CD14-positive monocyte (primary cell): ENCODE measurements around the gene LARGE2. TPM values are rescaled to one million over a fixed set of nuclear protein-coding genes. Genes with fewer than 3 reads are reported as not detected.
A peak's percentile ranks its signal among the peaks of the same experiment; 100 is the strongest.

Experiments used
- DNase-seq, 3 donors: peaks; one replicate each; pipeline ENCODE4 v3.0.0-alpha.2; 2011 to 2022
- H2AFZ ChIP-seq: 2 replicates; pipeline ENCODE4 v1.6.0; 2012; ENCODE audit warnings: mild to moderate bottlenecking, low read depth, low read length, inconsistent platforms; ENCODE audit not compliant: insufficient read depth, poor library complexity, severe bottlenecking
- H3K27ac ChIP-seq, 2 donors: 1 replicate in 1 of 2; 2 replicates in 1 of 2; pipeline ENCODE4 v1.5.1; 2012 to 2013; ENCODE audit warnings: low read length in 2 of 2, control low read depth in 1 of 2, inconsistent platforms in 1 of 2, low read depth in 1 of 2, mild to moderate bottlenecking in 1 of 2
- H3K27me3 ChIP-seq, 2 donors: one replicate each; pipeline versions ENCODE4 v1.6.0 to v1.6.1; 2011 to 2013; ENCODE audit warnings: low read length in 2 of 2; ENCODE audit not compliant: control insufficient read depth in 2 of 2, insufficient read depth in 2 of 2
- H3K36me3 ChIP-seq, 2 donors: replicated peaks in 1 of 2; 1 replicate in 1 of 2; 2 replicates in 1 of 2; pipeline versions ENCODE4 v1.5.1 to v1.6.1; 2012 to 2013; ENCODE audit warnings: low read length in 2 of 2, control low read depth in 1 of 2, inconsistent platforms in 1 of 2, mild to moderate bottlenecking in 1 of 2; ENCODE audit not compliant: insufficient read depth in 2 of 2, control insufficient read depth in 1 of 2
- H3K4me1 ChIP-seq, 2 donors: 1 replicate in 1 of 2; 2 replicates in 1 of 2; pipeline versions ENCODE4 v1.5.1 to v1.6.1; 2012 to 2013; ENCODE audit warnings: low read length in 2 of 2, control low read depth in 1 of 2, inconsistent platforms in 1 of 2, mild to moderate bottlenecking in 1 of 2, moderate library complexity in 1 of 2; ENCODE audit not compliant: insufficient read depth in 2 of 2, control insufficient read depth in 1 of 2
- H3K4me2 ChIP-seq: replicated peaks from 2 replicates; pipeline ENCODE3; 2012; ENCODE audit warnings: low read length, moderate library complexity, mild to moderate bottlenecking; ENCODE audit not compliant: poor library complexity, severe bottlenecking; ENCODE audit errors: extremely low read depth
- H3K4me3 ChIP-seq, 3 experiments: fragments of 200-600 bp in 1 of 3; sonication (generic) in 1 of 3; replicated peaks in 1 of 3; 1 replicate in 2 of 3; 2 replicates in 1 of 3; pipeline ENCODE4 v1.5.1; 2011 to 2013; ENCODE audit warnings: low read length in 3 of 3, mild to moderate bottlenecking in 3 of 3, control low read depth in 2 of 3, low read depth in 2 of 3, inconsistent platforms in 1 of 3, moderate library complexity in 1 of 3
- H3K79me2 ChIP-seq: 2 replicates; pipeline ENCODE4 v1.6.0; 2012; ENCODE audit warnings: mild to moderate bottlenecking, control low read depth, inconsistent platforms, low read length, moderate library complexity; ENCODE audit not compliant: insufficient read depth
- H3K9ac ChIP-seq: 2 replicates; pipeline ENCODE4 v1.6.0; 2017; ENCODE audit warnings: low read length, mild to moderate bottlenecking; ENCODE audit not compliant: insufficient read depth, poor library complexity, severe bottlenecking
- H3K9me3 ChIP-seq, 2 donors: replicated peaks in 1 of 2; 1 replicate in 1 of 2; 2 replicates in 1 of 2; pipeline versions ENCODE4 v1.5.1 to v1.6.1; 2012 to 2013; ENCODE audit warnings: low read length in 2 of 2, control low read depth in 1 of 2; ENCODE audit not compliant: control insufficient read depth in 1 of 2, insufficient read depth in 1 of 2
- H4K20me1 ChIP-seq: 2 replicates; pipeline ENCODE4 v1.6.0; 2012; ENCODE audit warnings: mild to moderate bottlenecking, low read length, control low read depth, moderate library complexity; ENCODE audit not compliant: insufficient read depth
- H3K27ac Mint-ChIP-seq, 7 donors: one replicate each; pipeline ENCODE4 v1.8.0; 2020; ENCODE audit warnings: mild to moderate bottlenecking in 7 of 7, mixed read lengths in 7 of 7, moderate library complexity in 6 of 7, inconsistent platforms in 2 of 7
- H3K27me3 Mint-ChIP-seq, 3 donors: one replicate each; pipeline ENCODE4 v1.8.0; 2021 to 2022; ENCODE audit warnings: low read depth in 3 of 3, mild to moderate bottlenecking in 3 of 3, mixed read lengths in 3 of 3, moderate library complexity in 3 of 3, inconsistent platforms in 1 of 3
- H3K36me3 Mint-ChIP-seq, 2 donors: one replicate each; pipeline ENCODE4 v1.8.0; 2020; ENCODE audit warnings: mixed read lengths in 2 of 2, inconsistent platforms in 1 of 2, mild to moderate bottlenecking in 1 of 2
- H3K4me1 Mint-ChIP-seq: one replicate; pipeline ENCODE4 v1.8.0; 2020; ENCODE audit warnings: mild to moderate bottlenecking, mixed read lengths
- H3K4me3 Mint-ChIP-seq, 2 donors: one replicate each; pipeline ENCODE4 v1.8.0; 2020; ENCODE audit warnings: mild to moderate bottlenecking in 2 of 2, mixed read lengths in 2 of 2, moderate library complexity in 1 of 2
- H3K9me3 Mint-ChIP-seq, 7 donors: one replicate each; pipeline ENCODE4 v1.8.0; 2020 to 2022; ENCODE audit warnings: mixed read lengths in 7 of 7, mild to moderate bottlenecking in 6 of 7, moderate library complexity in 6 of 7, inconsistent platforms in 2 of 7
- WGBS: methylation state at CpG from one replicate; pipeline ENCODE4 v1.1.5; 2013; ENCODE audit warnings: missing lambda C conversion rate; ENCODE audit not compliant: insufficient coverage; 5-methylcytosine and 5-hydroxymethylcytosine counted together
- intact Hi-C, 2 donors: fragments of 100-400 bp; cut with micrococcal nuclease; formaldehyde crosslinking; loops; one replicate each; pipeline versions ENCODE4 v1.15.0 to v1.15.1; 2023
- polyA plus RNA-seq, 3 donors: library from polyadenylated mRNA; depleted of rRNA in 1 of 3; unstranded in 2 of 3; stranded (reverse) in 1 of 3; fragments of 300-500 nt in 2 of 3; fragments of >200 nt in 1 of 3; fragmentation: Illumina TruSeq in 2 of 3; gene quantifications; 1 replicate in 2 of 3; 2 replicates in 1 of 3; pipeline ENCODE4 v1.2.3, GENCODE V29; 2012 to 2021
- TF ChIP-seq, protein P1 (sequence below): fragments of 200-600 bp; IDR thresholded peaks from one replicate; pipeline ENCODE4 v1.8.0; 2022; ENCODE audit warnings: antibody characterized with exemption, mild to moderate bottlenecking

The LARGE2 gene
- polyA plus RNA-seq, 3 donors = 0.12 TPM; not detected in 2

- Mint-ChIP-seq H3K36me3 (no peaks in the 10 kb centered on the region), H3K4me3 (no peak overlapping the region), H3K9me3 (peaks cover 0 to 6% (median 0%) of the 10 kb centered on the region in 7 donors), H3K27ac (peak overlapping the region in 1 of 7 donors; percentile 43), H3K27me3 (peaks cover 40 to 60% (median 40%) of the 10 kb centered on the region in 3 donors), H3K4me1 (peaks cover 2% of the 10 kb centered on the region)
- intact Hi-C loops = no loop called here
- TF ChIP-seq, protein P1, sequence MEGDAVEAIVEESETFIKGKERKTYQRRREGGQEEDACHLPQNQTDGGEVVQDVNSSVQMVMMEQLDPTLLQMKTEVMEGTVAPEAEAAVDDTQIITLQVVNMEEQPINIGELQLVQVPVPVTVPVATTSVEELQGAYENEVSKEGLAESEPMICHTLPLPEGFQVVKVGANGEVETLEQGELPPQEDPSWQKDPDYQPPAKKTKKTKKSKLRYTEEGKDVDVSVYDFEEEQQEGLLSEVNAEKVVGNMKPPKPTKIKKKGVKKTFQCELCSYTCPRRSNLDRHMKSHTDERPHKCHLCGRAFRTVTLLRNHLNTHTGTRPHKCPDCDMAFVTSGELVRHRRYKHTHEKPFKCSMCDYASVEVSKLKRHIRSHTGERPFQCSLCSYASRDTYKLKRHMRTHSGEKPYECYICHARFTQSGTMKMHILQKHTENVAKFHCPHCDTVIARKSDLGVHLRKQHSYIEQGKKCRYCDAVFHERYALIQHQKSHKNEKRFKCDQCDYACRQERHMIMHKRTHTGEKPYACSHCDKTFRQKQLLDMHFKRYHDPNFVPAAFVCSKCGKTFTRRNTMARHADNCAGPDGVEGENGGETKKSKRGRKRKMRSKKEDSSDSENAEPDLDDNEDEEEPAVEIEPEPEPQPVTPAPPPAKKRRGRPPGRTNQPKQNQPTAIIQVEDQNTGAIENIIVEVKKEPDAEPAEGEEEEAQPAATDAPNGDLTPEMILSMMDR = no peak
- H3K9ac ChIP-seq = no peak overlapping the region
- H3K36me3 ChIP-seq = no peaks in the 10 kb centered on the region
- no peak overlapping the region for H3K4me3 ChIP-seq
- peaks cover 7 to 8% of the 10 kb centered on the region in 2 donors for H3K4me1 ChIP-seq
- no peak overlapping the region for H3K4me2 ChIP-seq
- no peak for DNase-seq
- peaks cover 4 to 10% of the 10 kb centered on the region in 2 donors for H3K9me3 ChIP-seq
- H2AFZ ChIP-seq = no peak overlapping the region
- no peaks in the 10 kb centered on the region for H3K79me2 ChIP-seq
- no peak overlapping the region for H3K27ac ChIP-seq
- WGBS = 90% methylated on average over 6 of the region's 6 CpGs
- H3K27me3 ChIP-seq = peaks cover 14 to 42% of the 10 kb centered on the region in 2 donors
- no peaks in the 10 kb centered on the region for H4K20me1 ChIP-seq
These were observed 27.8 kb upstream of the LARGE2 start for GRCh38 chr11:45894555-45895247.

DNA sequence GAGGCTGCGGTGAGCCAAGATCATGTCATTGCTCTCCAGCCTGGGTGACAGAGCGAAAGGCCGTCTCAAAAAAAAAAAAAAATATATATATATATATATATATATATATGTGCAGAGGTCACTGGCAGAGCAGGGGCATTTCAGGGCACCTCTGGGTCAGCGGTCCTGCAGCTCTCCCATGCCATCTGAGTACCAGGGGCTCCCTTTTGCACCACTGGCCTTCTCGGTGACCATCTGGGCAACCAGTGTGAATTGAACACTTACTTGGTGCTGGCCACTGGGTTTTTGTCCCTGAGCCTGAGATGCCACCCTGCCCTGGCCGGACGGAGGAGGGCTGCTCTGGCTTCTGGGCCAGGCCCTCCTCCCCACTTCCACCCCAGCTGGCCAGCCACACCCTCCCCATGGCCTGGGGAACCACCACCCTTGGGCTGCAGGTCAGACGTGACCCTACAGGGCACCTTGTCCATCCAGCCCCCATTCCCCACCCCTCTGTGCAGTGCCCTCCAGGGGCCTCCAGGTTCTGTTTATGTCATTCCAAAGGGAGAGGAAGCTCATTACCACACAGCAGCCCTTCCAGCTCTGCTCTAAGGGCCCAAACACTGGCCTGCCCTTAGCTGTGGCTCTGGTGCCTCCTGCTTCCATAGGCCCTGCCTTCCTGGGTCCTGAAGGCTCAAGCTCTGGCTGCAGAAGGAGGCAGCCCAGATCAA is 26.8 kb upstream of the LARGE2 start:
- no peak for DNase-seq
- intact Hi-C loops = no loop called here
- H3K27me3 ChIP-seq = peaks cover 19 to 48% of the 10 kb centered on the region in 2 donors

More for the DNA sequence above, 26.8 kb upstream of the LARGE2 start:
- Mint-ChIP-seq H3K4me3 (no peak overlapping the region), H3K36me3 (peaks cover 2 to 3% of the 10 kb centered on the region in 2 donors), H3K4me1 (peaks cover 6% of the 10 kb centered on the region), H3K9me3 (peaks cover 0 to 10% (median 3%) of the 10 kb centered on the region in 7 donors), H3K27me3 (peaks cover 44 to 64% (median 47%) of the 10 kb centered on the region in 3 donors), H3K27ac (no peak overlapping the region)
- H3K9me3 ChIP-seq = peaks cover 4 to 14% of the 10 kb centered on the region in 2 donors
- H3K27ac ChIP-seq = no peak overlapping the region
- no peaks in the 10 kb centered on the region for H3K36me3 ChIP-seq
- 95% methylated on average over 5 of the region's 8 CpGs for WGBS
- no peaks in the 10 kb centered on the region for H4K20me1 ChIP-seq
- no peaks in the 10 kb centered on the region for H3K79me2 ChIP-seq
- H3K4me2 ChIP-seq = no peak overlapping the region
- no peak overlapping the region for H3K9ac ChIP-seq
- no peak overlapping the region for H2AFZ ChIP-seq
- H3K4me3 ChIP-seq = no peak overlapping the region
- H3K4me1 ChIP-seq = peaks cover 11 to 15% of the 10 kb centered on the region in 2 donors
- TF ChIP-seq, protein P1 = no peak
